Gastrocnemius medialis (tissue), 4 donors: Measurements from ENCODE around the gene NRG4.

Experiments
- CTCF ChIP-seq, 5 experiments: fragments of 450-650 bp in 3 of 5; fragments of 200-600 bp in 2 of 5; sonication (generic) in 2 of 5; IDR thresholded peaks in 4 of 5; conservative IDR thresholded peaks in 1 of 5; 1 replicate in 4 of 5; 2 replicates in 1 of 5; pipeline ENCODE4 v1.5.1; 2016 to 2019; ENCODE audit warnings: antibody characterized with exemption in 5 of 5, mild to moderate bottlenecking in 3 of 5, moderate library complexity in 3 of 5
- POLR2A ChIP-seq, 2 donors: fragments of 450-650 bp; IDR thresholded peaks; one replicate each; pipeline ENCODE4 v1.6.1; 2017; ENCODE audit warnings: antibody characterized with exemption in 2 of 2, mild to moderate bottlenecking in 2 of 2, moderate library complexity in 2 of 2

GRCh38 chr15:75930866-75931265, 81.4 kb downstream of the NRG4 start:
- TF ChIP-seq POLR2A (IDR thresholded peaks at IDR 0.05), result no peak
- TF ChIP-seq CTCF (IDR thresholded peaks at IDR 0.05 in 4 of 5, conservative IDR thresholded peaks at IDR 0.05 in 1 of 5), result no peak
